ENCODE data around the gene ARMS2. TPM values are rescaled to one million over a fixed set of nuclear protein-coding genes. Genes with fewer than 3 reads are reported as not detected.

The ARMS2 gene
- polyA plus RNA-seq, 1 donor from 2014 or later = not detected

DNA sequence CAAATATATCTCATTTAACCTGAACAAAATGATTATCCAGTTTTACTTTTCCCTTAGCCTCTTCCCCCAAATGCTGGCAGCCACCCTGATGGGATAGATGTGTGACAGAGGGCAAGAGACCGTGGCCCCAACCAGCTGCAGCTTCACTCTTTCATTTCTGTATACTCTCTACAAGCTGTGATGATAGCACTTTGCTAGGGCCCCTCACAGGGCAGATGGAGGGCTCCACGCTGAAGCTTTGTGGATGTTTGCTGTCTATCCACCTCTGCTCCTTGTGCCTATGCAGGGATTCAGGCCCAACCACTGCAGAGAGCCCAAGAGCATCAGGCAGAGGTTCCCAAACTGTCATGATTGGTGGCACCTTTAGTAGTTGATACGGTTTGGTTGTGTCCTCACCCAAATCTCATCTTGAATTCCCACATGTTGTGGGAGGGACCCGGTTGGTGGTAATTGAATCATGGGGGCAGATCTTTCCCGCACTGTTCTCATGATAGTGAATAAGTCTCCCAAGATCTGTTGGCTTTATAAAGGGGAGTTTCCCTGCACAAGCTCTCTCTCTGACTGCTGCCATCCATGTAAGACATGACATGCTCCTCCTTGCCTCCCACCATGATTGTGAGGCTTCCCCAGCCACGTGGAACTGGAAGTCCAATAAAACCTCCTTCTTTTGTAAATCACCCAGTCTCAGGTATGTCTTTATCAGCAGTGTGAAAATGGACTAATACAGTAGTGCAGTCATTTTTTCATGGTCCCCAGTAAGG, 27.0 kb downstream of the ARMS2 start:
- H3K4me3 ChIP-seq (ENCODE audit: low read length) = no peak overlapping the region
- no peaks in the 10 kb centered on the region for H3K79me2 ChIP-seq (replicated peaks; ENCODE audit: insufficient read depth, low read length)
- TF ChIP-seq EP300 (conservative IDR thresholded peaks at IDR 0.05; ENCODE audit: poor library complexity, severe bottlenecking) (no peak), MXI1 (conservative IDR thresholded peaks at IDR 0.05; ENCODE audit: poor library complexity, severe bottlenecking) (no peak), REST (IDR thresholded peaks at IDR 0.05; ENCODE audit: borderline replicate concordance) (no peak), EZH2 (IDR thresholded peaks at IDR 0.05; ENCODE audit: borderline replicate concordance, insufficient read depth, low read length, poor library complexity, severe bottlenecking) (no peak), TAF1 (IDR thresholded peaks at IDR 0.05; ENCODE audit: low read depth) (no peak), SMC3 (conservative IDR thresholded peaks at IDR 0.05; ENCODE audit: poor library complexity) (no peak), POLR2AphosphoS5 (IDR thresholded peaks at IDR 0.05) (no peak), RAD21 (conservative IDR thresholded peaks at IDR 0.05) (no peak)
- TF ChIP-seq, protein P1, sequence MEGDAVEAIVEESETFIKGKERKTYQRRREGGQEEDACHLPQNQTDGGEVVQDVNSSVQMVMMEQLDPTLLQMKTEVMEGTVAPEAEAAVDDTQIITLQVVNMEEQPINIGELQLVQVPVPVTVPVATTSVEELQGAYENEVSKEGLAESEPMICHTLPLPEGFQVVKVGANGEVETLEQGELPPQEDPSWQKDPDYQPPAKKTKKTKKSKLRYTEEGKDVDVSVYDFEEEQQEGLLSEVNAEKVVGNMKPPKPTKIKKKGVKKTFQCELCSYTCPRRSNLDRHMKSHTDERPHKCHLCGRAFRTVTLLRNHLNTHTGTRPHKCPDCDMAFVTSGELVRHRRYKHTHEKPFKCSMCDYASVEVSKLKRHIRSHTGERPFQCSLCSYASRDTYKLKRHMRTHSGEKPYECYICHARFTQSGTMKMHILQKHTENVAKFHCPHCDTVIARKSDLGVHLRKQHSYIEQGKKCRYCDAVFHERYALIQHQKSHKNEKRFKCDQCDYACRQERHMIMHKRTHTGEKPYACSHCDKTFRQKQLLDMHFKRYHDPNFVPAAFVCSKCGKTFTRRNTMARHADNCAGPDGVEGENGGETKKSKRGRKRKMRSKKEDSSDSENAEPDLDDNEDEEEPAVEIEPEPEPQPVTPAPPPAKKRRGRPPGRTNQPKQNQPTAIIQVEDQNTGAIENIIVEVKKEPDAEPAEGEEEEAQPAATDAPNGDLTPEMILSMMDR (IDR thresholded peaks at IDR 0.05; ENCODE audit: poor library complexity, severe bottlenecking) = no peak
- no peaks in the 10 kb centered on the region for H3K9me3 ChIP-seq (ENCODE audit: low read length)
- no peaks in the 10 kb centered on the region for H3K36me3 ChIP-seq (ENCODE audit: insufficient read depth, low read length)
- H3K27ac ChIP-seq (ENCODE audit: low read length) = no peak overlapping the region
- H4K20me1 ChIP-seq (ENCODE audit: insufficient read depth) = no peaks in the 10 kb centered on the region
- no peak overlapping the region for H3K4me2 ChIP-seq (ENCODE audit: low read length)
- no peak overlapping the region for H2AFZ ChIP-seq (ENCODE audit: low read depth, low read length)
- H3K27me3 ChIP-seq (ENCODE audit: insufficient read depth, low read depth, low read length) = no peaks in the 10 kb centered on the region
- no peak overlapping the region for H3K9ac ChIP-seq (ENCODE audit: low read length)
- no peaks in the 10 kb centered on the region for H3F3A ChIP-seq (ENCODE audit: insufficient read depth, low read length, poor library complexity, severe bottlenecking)
- H3K9me2 ChIP-seq (ENCODE audit: insufficient read depth, low read length) = no peaks in the 10 kb centered on the region

- H3K27ac ChIP-seq (ENCODE audit: low read length) = no peak overlapping the region
- no peaks in the 10 kb centered on the region for H3K36me3 ChIP-seq (ENCODE audit: insufficient read depth, low read length)
- H3K79me2 ChIP-seq (replicated peaks; ENCODE audit: insufficient read depth, low read length) = no peaks in the 10 kb centered on the region
- no peaks in the 10 kb centered on the region for H3K9me3 ChIP-seq (ENCODE audit: low read length)
- H3K4me3 ChIP-seq (ENCODE audit: low read length) = no peak overlapping the region
- H3F3A ChIP-seq (ENCODE audit: insufficient read depth, low read length, poor library complexity, severe bottlenecking) = no peaks in the 10 kb centered on the region
- no peak overlapping the region for H3K9ac ChIP-seq (ENCODE audit: low read length)
- H3K4me2 ChIP-seq (ENCODE audit: low read length) = no peak overlapping the region
- H4K20me1 ChIP-seq (ENCODE audit: insufficient read depth) = no peaks in the 10 kb centered on the region
- no peaks in the 10 kb centered on the region for H3K27me3 ChIP-seq (ENCODE audit: insufficient read depth, low read depth, low read length)
- H2AFZ ChIP-seq (ENCODE audit: low read depth, low read length) = no peak overlapping the region
- no peaks in the 10 kb centered on the region for H3K9me2 ChIP-seq (ENCODE audit: insufficient read depth, low read length)
- TF ChIP-seq POLR2AphosphoS5 (IDR thresholded peaks at IDR 0.05) (no peak), EZH2 (IDR thresholded peaks at IDR 0.05; ENCODE audit: borderline replicate concordance, insufficient read depth, low read length, poor library complexity, severe bottlenecking) (no peak), TAF1 (IDR thresholded peaks at IDR 0.05; ENCODE audit: low read depth) (no peak), MXI1 (conservative IDR thresholded peaks at IDR 0.05; ENCODE audit: poor library complexity, severe bottlenecking) (no peak), RAD21 (conservative IDR thresholded peaks at IDR 0.05) (no peak), SMC3 (conservative IDR thresholded peaks at IDR 0.05; ENCODE audit: poor library complexity) (no peak), EP300 (conservative IDR thresholded peaks at IDR 0.05; ENCODE audit: poor library complexity, severe bottlenecking) (no peak), REST (IDR thresholded peaks at IDR 0.05; ENCODE audit: borderline replicate concordance) (no peak)
These were observed 30.0 kb downstream of the ARMS2 start for GRCh38 chr10:122484276-122485060.

All from neural cell (in vitro differentiated cells).